ENCODE data around the gene ANKRD62.
"Not testable (repeated sequence)": the region's sequence is repeated elsewhere in the genome, so short reads cannot be mapped to it uniquely, and the experiment has no call there.

ANKRD62 gene

GRCh38 chr18:12101266-12101665 is 7.6 kb downstream of the ANKRD62 start:
- no peak for DNase-seq

DNA sequence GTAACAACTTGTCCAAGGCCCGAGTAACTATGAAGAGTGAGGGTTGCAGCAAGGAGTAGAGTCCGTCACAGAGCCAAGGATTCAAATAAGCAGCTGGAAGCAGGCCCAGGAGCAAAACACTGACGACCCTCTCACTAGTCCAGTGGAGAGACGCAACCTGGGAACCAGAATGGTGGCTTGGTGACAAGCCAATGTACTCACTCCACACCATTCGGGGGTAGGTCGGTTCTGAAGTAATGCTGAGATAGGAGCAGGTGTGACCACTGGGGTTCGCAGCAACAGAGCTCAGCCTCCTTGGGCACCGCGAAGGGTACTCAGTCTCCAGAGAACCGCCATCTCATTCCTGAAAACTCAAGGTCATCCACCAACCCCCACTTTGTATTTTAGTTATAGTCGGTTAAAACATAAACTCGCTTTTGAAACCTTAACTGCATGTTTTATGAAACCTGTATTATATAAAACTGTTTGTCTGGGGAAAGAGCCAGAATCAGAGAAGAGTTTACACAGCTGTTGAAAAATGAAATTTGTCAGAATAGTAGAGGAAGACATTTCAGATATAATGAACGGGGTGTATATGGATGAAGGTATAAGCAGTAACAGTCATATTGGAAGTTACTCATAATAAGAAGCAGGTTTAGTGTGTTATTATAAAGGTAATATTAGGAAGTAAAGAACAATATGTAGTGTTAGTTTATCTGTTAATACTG is 8.6 kb downstream of the ANKRD62 start:
- no peak for DNase-seq

DNA sequence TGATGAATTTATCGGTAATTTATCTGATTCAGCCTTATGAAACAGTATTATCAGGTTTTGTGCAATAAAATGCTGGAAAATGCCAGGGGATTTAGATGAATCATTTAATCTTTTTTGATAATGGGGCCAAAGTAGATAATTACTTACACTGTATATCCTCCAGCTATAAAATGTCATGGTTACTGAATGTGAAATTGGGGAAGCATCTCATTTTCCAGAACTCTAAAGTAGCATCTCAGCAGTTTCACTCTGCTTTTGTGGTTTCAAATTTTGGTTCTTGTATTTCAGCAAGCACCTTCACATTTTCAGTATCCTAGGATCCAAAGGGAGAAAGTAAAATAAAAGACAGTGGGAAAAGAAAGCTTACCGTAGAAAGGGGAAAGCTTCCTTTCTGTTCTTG is 12.8 kb downstream of the ANKRD62 start:
- DNase-seq: no peak

DNA sequence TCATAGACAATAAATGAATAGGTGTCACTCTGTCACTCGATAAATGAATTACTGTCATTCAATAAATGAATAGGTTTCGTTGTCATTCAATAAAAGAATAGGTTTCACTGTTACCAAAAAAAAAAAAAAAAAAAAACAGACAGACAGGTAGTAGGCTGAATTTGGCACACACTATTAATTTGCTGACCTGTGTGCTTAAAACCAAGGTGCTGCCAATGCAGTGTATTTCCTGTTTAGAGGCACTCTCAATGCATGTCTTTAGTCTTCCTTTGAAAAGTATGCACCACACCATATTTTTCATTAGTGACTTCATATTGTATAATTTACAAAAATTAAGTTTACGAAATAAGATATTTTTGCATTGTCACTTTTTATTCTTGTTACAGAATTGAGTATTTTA is 16.2 kb downstream of the ANKRD62 start:
- no peak for DNase-seq

DNA sequence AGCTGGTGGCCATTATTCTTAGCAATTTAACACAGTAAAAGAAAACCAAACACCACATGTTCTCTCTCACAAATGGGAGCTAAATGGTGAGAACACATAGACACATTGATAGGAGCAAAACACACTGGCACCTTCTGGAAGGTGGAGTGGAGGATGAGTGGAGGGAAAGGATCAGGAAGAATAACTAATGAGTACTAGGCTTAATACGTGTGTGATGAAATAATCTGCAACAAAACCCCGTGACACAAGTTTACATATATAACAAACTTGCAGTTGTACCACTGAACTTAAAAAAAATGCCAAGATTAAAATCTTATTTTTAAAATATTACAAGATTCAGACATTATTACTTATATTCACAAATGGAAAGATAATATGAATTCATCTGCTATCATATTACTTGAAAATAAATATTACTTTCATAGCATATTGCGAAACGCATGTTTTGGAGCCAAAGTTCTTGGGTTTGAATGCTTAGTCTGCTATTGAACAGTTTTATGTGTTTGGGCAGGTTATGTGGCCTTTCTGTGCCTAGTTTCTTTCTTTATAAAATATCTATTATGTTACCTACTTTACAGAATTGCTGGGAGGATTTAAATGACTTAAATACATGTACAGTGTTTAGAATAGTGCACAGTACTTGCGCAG is 20.5 kb downstream of the ANKRD62 start:
- no peak for DNase-seq

DNA sequence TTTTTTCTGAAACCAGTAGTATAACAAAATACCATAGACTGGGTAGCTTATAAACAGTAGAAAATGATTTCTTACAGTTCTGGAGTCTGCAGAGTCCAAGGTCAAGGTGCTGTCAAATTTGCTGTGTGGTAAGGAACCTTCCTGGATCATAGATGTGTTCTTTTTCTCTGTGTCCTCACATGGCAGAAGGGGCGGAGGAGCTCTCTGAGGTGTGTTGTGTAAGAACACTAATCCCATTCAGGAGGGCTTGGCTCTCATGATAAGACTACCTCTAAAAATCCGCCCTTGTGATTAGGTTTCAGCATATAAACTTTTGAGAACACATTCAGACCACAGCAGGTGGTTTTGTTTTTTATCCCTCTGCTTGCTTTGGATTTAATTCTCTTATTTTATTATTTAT is 25.7 kb downstream of the ANKRD62 start:
- DNase-seq: no peak

DNA sequence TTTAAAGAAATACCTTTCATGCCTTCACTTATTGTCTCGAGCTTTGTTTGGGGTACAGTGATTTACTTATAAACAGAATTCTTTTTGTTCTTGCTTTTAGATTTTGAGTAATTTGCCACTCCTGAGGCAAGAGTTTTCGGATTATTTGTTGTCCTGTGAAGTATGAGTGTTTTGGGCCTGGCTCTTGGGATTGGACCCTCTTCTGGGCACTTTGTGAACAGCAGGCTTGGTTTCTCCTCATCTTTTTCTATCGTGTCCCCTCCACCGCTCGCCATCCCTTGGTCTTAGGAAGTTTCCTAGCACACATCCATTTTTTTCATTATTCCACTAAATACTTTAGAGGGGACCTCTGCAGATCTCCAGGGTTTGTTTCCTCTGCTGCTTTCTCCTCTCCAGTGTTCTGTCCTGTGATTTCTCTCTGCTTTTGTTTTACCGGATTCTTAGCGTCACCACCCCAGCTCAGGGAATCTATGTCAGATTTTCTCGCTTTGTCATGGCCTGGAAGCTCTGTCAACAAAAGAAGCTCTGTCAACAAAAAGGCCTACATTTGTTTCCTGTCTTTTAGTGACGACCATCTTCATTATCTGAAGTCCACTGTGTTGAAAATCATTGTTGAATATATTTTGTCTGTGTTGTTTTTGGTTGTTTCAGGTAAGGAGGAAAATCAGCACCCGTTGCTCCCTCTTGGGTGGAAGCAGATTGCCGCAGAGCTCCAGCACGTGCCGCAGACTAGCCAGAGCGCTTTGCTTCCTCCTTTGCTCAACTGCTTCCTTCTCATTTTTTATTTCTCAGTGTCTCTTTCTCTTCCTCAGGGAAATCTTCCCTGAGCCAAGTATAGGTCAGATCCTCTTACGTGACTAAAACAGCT is 27.8 kb downstream of the ANKRD62 start:
- DNase-seq: peak; percentile 1

- DNase-seq: not testable (repeated sequence)
These were observed 28.4 kb downstream of the ANKRD62 start for GRCh38 chr18:12122043-12122389.

DNA sequence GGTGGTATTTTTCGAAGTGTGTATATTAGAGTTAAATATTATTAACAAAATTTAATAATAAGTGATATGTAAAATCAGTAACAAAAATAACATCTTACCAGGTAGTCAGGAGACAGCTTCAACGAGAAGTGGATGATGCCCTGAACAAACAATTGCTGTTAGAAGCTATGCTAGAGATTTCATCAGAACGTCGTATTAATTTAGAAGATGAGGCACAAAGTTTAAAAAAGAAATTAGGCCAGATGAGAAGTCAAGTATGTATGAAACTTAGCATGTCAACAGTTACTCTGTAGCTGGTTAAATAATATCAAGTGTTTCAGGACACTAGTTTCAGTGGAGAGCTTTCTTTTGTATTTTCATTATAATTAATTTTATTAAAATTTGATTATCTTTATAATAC is 34.0 kb downstream of the ANKRD62 start:
- DNase-seq: not testable (repeated sequence)

DNA sequence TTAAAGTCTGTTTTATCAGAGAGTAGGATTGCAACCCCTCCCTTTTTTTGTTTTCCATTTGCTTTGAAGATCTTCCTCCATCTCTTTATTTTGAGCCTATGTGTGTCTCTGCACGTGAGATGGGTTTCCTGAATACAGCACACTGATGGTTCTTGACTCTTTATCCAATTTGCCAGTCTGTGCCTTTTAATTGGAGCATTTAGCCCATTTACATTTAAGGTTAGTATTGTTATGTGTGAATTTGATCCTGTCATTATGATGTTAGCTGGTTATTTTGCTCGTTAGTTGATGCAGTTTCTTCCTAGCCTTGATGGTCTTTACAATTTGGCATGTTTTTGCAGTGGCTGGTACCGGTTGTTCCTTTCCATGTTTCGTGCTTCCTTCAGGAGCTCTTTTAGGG is 45.2 kb downstream of the ANKRD62 start:
- DNase-seq: not testable (repeated sequence)

- not testable (repeated sequence) for DNase-seq
These were observed 47.2 kb downstream of the ANKRD62 start for GRCh38 chr18:12140866-12141265.

DNA sequence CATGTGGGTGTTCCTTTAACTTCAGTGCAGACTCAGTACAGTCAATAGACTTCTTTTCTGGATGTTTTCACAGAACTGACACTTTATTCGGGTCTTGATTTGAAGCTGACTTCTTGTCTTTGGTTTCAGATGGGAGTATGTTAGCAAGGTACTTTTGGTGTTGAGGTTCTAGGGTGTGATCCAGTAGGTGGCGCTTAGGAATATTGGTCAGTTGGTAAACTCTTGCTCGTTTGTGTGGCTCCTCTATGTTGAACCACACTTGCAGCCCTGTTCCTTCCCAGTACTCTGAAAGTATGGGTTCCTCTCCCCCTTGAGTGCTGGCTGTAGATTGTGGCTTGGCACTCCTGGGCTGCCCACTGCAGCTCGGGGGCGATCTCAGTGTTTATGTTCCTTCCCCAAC is 48.1 kb downstream of the ANKRD62 start:
- not testable (repeated sequence) for DNase-seq

GRCh38 chr18:12149431-12149830 is 55.8 kb downstream of the ANKRD62 start:
- not testable (repeated sequence) for DNase-seq

DNA sequence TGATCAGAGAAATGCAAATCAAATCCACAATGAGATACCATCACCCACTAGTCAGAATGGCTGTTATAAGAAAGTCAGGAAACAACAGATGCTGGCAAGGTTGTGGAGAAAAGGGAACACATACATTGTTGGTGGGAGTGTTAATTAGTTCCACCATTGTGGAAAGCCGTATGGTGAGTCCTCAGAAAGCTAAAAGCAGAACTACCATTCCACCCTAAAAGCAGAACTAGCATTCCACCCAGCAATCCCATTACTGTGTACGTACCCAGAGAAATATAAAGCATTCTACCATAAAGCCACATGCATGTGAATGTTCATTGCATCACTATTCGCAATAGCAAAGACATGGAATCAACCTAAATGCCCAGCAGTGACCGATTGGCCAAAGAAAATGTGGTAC is 60.7 kb downstream of the ANKRD62 start:
- DNase-seq: no peak

DNA sequence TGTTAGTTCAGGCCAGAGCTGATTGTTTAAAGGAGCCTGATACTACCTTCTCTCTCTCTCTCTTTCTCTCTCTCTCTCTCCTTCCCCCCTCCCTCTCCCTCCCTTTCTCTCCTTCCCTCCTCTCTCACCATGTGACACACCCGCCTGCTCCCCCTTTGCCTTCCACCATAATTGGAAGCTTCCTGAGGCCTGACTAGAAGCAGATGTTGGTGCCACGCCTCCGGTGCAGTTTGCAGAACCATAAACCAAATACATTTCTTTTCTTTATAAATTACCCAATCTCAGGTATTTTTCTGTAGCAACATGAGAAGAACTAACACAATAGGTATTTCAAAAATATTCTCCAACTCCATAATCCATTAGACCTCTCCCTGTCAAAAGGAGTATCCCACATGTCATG is 62.4 kb downstream of the ANKRD62 start:
- DNase-seq: peak; percentile 25

GRCh38 chr18:12159446-12159845 is 65.8 kb downstream of the ANKRD62 start:
- DNase-seq: peak; percentile 12

GRCh38 chr18:12162786-12163185 is 69.1 kb downstream of the ANKRD62 start:
- peak; percentile 1 for DNase-seq

DNA sequence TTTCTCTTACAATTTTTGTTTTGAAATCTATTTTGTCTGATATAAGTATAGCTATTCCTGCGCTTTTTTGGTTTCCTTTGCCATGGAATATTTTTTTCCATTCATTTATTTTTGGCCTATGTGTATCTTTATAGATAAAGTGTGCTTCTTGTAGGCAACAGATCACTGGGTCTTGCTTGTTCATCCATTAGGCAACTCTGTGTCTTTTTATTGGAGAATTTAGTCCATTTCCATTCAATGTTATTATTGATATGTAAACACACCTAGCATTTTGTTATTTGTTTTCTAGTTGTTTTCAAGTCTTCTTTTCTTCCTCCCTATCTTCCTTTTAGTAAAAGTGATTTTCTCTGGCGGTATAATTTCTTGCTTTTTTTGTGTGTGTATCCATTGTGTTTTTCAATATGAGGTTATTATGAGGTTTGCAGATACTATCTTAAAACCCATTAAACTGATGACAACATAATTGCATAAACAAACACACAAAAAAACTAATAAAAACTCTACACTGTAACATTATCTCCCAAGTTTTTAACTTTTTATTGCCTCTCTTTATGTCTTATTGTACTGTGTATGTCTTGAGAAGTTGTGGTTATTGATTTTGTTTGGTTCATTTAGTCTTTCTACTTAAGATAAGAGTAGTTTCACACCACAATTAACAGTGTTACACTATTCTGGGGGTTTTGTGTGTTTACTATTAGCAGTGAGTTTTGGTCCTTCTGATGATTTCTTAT is 71.6 kb downstream of the ANKRD62 start:
- no peak for DNase-seq
